HG03442 (cell line): ENCODE data around the gene PRICKLE2.

Source experiments
- ATAC-seq: cut with Tn5 transposase; IDR thresholded peaks from one replicate; pipeline ENCODE4 v1.9.1; 2021; ENCODE audit warnings: mild to moderate bottlenecking, moderate library complexity; ENCODE audit not compliant: unreplicated experiment

PRICKLE2 gene

DNA sequence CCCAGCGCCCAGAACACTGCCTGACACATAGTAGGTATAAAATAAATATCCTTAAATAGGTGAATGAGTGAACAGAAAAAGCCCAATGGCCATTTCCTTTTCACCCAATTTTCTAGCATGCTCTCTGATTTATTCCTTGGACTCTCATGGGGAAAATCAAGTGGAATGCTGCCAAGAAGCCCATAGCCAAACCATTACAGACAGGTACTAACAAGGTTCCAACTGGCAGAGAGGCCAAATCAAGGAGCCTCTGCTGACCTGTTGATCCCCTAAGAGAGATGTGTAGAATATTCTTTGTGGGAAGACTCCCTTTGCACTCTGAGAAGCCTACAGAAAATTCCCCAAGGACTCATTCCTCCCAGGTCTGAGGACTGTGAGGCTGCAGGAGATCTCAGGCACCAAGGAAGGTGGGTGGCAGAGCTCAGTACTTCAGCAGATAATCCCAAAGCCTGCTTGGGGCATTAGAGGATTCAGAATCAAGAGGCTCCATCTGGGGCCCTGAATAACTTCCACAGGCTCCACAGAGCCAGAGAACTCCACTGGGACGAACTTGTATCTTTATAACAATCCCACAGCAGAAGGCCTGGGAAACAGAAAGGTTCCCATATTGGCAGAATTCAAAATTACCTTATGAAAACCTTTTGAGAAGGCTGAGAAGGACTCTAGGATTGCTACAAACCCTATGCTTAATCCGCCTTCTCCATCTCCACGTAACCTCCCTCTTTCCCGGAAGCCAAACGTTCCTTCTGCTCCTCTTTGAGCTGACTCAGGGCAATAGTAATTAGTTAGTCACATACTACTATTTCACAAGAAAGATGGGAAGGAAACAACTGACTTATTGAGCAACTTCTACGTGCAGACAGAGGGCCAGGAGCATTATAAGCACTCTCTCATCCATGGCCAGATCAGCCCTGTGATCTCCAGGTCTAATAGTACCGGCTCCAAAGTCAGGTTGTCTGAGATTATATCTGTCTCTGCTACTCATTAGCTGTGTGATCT lies 34.5 kb downstream of the PRICKLE2 start:
- ATAC-seq, result no peak

DNA sequence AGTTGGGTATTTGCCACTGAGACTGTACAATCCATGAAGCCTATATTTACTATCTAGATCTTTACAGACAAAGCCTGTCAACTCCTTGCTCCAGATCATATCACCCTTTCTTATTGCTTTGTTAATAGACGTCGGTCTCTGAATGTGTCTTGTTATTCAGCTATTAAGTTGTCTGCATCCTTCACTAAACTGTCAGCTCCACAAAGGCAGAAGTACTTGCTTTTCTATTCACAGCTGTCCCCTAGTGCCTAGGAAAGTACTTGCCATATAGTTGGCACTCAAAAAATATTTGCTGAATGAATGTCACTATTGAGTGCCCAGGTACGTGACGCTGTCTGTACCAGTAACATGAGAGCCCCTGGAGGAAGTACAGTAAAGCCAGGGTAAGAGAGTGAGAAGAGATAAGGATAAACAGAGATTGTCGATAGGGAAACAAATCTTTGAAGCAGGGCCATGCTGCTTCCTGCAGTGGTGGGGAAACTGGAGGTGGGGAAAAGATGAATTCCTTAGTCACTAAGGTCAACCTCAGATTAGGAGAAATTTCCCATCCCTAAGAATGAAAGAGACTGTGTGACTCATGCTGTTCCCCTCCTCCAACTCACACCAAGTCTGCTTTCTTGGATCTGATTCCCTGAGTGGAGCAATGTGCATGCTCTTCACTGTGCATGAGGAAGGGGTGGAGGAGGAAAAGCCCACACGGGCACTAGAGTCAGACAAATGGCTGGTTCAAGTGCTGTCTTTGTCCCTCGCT lies 36.3 kb downstream of the PRICKLE2 start:
- no peak for ATAC-seq

DNA sequence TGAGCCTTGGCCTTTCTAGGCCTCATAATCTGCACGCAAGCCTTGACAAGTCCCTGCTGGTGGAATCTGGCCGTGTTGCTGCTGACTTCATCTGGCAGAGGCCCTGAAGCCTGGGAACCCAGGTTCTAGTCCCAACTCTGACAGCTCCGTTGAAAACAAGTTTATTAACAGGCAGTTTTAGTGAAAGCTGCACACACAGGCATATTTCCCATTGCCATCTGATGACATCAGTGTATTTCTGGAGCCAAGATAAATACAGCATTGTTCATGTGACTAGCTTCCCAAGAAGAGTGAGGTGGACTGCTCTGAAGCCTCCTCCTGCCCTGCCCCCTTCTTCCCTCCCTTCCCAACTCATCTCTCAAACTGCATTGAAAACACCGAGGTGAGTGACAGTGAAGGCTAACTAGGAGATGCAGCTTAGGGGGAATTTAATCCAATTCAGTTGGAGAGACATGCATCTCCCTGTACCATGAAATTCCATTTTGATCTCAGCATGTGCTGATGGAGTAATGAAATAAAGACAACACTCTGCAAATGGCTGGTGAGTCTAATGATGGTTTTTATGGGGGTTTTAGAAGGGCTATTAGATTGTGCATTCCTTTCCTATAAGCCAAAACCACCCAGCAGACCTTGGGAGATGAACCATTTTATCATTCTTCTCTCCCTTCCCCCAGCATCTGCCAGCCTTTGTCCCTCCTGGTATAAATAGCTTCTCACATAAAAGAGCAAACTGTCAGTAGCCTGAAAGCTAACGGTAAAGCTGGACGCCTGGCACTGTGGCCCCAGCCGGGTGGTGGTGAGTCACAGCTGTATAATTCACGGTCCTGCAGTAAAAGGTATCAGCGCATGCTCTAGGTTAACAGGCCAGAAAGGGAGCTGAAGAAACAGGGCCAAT lies 38.0 kb downstream of the PRICKLE2 start:
- no peak for ATAC-seq

DNA sequence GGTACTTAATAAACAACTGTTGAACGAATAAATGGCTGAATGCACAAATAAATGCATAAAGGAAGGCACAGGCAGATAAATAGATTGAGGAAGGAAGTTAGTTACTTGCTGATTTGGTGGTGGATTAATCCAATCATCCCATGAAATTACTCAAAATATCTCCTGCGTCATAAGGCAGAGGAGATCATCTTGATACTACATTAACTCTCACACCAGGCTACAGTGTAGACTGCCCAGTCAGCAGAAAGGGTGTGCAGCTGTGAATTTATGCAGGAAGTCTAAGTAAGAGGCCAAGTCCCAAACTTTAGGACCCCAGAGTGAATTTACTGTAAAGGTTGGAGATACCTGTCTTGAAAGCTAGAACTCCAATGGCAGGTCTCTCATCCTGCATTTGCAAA lies 38.6 kb downstream of the PRICKLE2 start:
- ATAC-seq, result no peak

DNA sequence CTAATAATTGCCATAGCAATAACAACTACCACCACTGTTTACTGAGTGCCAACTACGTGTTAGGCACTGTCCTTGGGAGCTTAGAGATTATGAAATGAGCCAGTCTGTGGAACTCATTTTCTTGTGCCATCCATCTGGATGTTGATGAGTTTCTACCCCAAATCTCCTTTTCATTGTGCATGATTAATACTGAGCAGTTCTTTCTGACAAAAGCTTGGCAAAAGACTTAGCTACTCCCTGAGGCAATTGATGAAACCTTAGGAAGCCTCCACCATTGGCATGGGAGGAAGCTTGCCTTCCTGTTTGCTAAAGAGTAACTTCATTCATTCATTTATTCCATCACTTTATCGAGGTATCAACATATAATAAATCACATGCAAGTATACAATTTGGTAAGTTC lies 39.8 kb downstream of the PRICKLE2 start:
- ATAC-seq, result no peak

DNA sequence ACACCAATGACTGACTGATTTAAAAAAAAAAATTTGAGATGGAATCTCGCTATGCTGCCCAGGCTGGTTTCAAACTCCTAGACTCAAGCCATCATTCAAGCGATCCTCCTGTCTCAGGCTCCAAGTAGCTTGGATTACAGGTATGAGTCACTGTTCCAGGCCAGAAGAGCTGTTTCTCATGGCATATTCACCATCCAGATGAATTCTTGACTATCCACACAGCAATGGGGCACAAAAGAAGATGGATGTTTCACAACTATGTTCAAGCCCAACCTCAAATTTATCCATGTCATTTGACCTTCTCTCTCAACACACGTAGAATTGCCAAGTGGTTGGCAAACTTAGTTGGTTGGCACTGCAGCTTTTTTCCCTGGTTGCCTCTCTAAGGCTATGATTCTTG lies 40.6 kb downstream of the PRICKLE2 start:
- no peak for ATAC-seq

DNA sequence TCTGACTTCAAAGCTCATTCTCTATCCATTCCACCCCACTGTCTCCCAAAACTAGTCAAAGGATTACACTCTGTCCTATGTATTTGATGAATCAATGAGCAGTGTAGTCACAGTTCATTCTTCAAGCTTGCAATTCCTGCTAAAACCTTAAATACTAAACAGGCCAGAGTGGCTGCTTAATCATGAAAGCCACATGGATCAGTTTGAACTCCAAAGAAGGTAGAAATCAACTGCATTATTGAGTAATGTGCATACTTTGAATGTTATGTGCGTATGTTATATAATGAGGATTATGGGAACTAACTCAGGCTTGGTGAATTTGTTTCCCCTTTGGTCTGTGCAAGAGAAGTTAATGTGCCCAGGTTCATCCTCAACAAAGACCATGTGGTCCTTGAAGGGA lies 45.4 kb downstream of the PRICKLE2 start:
- ATAC-seq, result no peak

DNA sequence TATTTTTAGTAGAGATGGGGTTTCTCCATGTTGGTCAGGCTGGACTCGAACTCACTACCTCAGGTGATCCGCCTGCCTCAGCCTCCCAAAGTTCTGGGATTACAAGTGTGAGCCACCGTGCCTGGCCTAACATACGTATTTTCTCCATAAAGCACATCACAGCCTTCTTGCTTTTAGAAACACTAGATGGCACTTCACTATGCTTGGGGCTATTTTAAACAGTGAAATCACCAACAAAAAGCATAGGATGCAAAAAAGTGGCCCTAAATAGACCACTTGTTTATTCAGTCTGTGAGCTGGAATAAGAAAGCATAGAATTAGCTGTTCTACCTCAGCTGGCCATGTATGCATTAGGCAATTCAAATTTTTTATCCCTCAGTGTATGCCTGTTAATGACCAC lies 46.0 kb downstream of the PRICKLE2 start:
- ATAC-seq, result no peak

DNA sequence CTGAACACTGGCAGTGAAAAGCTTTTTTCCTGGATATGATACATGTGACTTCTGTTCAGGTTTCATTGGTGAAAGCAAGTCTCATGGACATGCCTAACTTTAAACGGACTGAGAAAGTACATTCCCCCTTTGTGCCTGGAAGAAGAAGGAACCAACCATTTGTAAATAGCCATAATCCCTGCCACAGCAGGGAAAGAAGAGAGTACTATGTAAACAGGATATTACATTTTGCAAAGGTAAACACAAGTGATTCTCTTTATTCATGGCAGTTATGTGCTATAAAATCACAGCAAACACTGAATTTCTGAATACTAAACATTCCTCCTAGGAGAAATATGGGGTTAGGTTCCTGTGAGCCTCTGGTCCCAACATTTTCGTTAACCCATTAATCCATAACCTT lies 46.8 kb downstream of the PRICKLE2 start:
- no peak for ATAC-seq

DNA sequence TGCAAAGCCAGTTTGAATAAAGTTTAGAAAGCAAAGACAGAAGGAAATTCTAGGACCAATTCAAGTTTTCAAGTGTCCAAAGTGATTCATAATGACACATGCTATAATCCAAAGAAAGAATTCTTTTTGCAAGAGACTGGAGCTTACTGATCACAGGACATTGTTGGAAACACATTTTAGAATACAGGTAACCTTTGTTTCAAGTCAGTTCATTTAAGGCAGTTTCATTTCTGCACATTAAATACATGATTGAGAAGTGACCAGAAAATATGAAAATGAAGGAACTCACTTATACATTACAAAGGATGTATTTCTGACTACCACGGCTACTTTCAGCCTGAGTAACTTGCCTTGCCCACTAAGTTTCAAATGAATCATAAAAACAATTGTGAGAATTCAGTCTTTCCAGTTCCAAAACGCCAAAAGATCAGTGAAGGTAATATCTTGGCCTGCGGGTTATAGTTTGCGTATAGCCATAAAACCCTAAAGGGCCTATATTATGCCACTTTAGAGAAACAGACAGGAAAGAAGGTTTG lies 48.7 kb downstream of the PRICKLE2 start:
- ATAC-seq, result peak; percentile 88

DNA sequence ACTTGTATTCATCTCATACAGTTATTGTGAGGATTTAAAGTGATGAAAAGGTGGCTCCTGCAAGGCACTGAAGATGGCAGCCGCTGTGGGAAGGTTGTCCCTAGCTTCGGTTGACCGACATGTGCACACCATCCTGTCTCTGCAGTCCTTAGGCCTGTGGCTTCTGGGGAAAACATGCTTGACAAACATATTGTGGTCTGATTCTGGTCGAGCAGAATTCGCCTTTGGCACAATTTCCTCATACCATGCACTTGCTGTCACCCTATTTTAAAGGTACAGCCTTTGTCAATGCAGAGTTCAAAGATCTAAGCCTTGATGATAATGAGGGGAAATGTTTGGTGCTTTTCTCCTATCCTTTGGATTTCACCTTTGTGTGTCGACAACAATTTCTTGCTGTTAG lies 50.9 kb downstream of the PRICKLE2 start:
- no peak for ATAC-seq

DNA sequence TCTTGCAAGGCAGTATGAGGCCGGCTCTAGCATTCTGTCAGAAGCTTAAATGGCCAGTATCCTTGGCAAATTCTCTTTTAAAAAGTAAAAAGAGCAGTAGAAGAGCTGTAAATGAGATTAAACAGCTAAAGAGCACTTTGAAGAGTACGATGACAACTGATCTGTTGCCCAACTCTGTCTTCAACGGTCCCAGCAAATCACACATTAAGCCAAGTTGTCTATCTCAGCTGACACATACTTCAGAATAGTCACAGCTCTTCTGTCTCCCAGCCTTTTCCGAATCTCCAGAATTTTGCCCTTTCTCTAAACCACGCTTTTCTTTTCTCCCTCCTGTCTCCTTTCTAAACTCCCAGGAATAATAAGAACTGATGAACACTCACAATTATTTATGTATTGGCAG lies 51.7 kb downstream of the PRICKLE2 start:
- no peak for ATAC-seq

DNA sequence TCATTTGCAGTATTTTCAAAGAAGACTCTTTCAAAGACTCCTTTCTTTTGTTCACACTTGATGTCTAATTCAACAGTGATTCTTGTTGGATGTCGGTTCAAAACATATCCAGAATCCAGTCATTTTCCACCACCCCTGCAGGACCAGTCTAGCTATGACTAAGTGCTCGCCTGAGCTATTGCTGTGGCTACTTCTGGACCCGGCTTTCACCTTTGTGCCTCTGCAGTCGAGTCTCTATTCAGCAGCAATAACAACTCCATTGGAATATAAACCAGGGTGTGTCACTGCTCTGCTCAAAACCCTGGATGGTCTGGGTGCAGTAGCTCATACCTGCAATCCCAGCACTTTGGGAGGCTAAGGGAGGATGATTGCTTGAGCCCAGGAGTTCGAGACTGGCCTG lies 55.0 kb downstream of the PRICKLE2 start:
- ATAC-seq, result no peak

DNA sequence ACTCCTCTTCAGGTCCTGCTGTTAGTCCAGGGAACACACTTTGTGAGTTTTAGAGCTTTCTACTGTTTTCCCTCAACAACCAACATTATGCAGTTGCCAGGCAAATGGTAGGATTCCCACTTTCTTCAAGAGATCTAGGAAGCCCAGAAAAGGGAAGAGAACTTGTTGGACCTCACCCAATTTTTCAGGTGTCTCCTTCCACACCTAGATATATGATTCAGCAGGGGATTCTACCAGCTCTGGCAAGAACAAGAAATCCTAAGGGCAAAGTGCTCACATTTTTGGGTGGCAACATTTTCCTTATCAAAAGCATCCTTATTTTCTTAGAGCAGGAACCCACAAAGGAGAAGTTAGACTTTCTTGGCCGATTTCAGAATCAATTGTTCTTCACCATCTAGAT lies 57.4 kb downstream of the PRICKLE2 start:
- ATAC-seq, result no peak

DNA sequence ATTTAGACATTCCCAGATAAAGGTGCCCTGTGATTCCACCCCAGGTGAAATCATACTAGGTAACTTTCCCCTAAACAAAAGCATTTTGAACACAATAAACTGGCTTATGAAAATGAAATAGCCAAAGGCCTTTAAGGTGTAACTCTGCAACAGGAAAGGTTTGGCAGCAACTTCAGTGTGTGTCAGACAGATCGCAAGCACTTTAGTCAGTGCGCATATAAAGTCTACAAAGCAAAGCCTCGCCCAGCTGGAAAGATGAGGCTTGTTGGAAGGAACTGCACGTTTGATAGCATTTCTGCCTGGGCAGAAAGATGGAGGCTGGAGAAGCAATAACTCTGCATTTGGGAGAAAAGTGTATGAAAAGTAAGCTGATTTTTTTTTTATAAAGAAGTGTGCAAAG lies 57.9 kb downstream of the PRICKLE2 start:
- ATAC-seq, result no peak

DNA sequence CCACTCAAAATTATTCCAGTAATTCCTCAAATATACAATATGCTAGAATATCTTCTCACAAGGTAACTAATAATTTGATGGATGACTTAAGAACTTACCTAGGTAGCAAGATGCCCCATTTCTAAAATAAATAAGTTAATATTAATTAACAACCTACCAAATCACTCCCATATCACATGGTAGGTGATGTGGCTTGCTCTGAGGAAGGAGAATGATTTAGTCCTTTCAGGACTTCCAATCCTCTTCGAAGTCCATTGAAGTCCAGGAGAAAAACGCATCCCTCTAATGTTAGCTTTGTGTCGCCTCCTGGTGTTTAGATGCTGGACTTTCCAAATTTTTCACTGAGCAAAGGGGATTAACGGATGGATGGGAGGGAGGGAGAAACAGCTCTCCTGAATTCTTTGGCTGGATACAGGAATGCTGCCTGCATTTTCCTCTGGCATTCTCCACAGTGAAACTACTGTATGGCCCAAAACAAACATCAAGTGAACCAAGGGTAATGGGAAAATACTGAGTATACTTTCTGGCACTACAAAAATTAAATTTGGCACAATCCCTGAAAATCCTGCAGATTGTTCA lies 58.6 kb downstream of the PRICKLE2 start:
- no peak for ATAC-seq

DNA sequence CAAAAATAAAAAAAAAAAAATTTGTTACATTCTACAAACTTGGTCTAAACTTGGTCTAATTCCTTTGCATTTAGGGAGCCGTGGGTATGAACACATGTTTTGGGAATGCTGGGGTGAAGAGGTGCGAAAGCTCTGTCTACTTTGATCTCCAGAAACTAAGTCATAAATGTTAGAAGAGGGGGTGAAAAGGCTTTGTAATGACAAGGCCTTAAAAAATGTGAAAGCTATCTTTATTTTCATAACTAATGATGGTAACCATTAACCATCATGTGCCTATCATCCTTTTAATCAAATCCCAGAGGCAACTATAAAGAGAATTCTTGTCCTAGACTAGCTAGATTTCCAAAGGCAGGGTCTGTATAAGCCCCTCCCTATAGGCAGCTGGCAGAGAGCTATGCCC lies 60.9 kb downstream of the PRICKLE2 start:
- no peak for ATAC-seq

DNA sequence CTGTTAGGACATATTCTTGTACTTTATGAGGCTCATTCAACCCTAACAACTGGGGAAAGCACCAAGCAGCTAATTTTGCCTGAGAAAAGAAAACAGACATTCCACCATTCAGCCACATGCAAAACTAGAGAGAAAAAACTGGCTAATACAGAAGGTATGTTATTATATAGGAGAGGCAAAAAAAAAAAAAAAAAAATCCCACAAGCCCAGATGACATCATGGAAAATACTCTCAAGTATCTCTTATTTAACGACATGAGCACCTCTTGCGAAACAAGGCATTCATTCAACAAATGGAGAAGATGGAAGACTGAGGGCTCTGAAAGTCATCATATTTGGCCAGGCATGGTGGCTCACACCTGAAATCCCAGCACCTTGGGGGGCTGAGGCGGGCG lies 61.5 kb downstream of the PRICKLE2 start:
- peak; percentile 86 for ATAC-seq

DNA sequence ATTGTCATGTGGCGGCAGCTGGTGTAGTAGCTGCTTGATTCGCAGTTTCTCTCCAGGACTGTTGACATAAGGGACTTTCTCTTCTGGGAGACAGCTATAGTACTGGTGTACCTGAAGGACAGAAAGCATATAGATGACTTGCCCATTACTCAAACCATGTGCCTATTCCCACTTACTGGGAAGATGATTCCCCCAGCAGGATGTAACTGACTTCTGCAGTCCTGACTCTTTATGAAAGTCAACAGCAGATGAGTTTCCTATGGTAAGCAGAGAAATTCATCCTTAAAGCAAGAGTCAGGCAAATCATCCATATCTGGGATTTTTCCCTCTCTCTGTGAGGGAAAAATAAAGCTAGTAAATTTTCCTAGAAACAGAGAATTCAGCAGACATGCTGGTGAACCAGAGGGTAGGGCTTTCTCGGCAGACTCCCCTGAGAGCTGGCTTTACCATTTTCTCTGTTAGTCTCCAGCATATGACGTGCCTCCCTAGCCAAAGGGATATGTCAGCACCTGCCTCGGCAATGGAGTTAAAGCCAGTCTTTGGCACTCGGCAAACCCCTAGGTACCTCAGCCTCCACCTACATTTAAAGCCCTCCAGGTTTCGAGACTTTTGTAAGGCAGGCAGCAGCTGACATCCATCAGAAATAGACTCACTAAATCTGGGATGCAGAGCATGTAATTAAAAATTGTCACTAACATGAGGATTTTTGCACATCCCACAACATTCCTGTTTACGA lies 62.1 kb downstream of the PRICKLE2 start:
- peak; percentile 39 for ATAC-seq

DNA sequence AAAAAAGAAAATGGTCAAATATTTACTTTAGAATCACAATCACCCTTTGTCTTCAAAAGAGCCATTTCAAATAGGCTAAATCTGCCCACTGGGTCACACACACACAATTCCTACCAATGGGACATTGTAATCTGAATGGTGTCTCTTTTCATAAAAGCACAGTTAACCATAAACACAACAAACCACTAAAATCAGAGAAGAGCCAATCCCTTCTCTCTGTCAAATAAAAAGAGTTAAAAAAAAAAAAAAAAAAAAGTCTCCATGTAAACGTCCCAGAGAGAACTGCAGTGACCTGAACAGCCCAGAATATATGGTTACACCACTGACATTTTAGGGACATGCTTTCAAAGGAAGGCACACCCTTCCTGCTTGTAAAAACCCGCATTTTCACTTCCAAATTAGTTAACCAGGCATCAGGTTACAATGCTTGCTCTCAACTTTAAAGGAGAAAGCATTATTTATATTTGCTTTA lies 63.7 kb downstream of the PRICKLE2 start:
- ATAC-seq, result no peak
